ENCODE results near the gene TDRD10.
A peak's percentile ranks its signal among the peaks of the same experiment; 100 is the strongest.

The TDRD10 gene

GRCh38 chr1:154547105-154547732, 45.2 kb downstream of the TDRD10 start:
- no peak overlapping the region for H3K4me3 ChIP-seq (ENCODE audit: low read depth, low read length)
- DNase-seq (ENCODE audit: low read depth) = no peak

GRCh38 chr1:154548028-154548427, 46.0 kb downstream of the TDRD10 start:
- H3K4me3 ChIP-seq (ENCODE audit: low read depth, low read length) = no peak overlapping the region
- no peak for DNase-seq (ENCODE audit: low read depth)

GRCh38 chr1:154549202-154549770, 47.3 kb downstream of the TDRD10 start:
- no peak overlapping the region for H3K4me3 ChIP-seq (ENCODE audit: low read depth, low read length)
- DNase-seq (ENCODE audit: low read depth) = no peak

- no peak overlapping the region for H3K4me3 ChIP-seq (ENCODE audit: low read depth, low read length)
- DNase-seq (ENCODE audit: low read depth) = no peak
Measured at GRCh38 chr1:154550070-154550469, 48.1 kb downstream of the TDRD10 start.

- DNase-seq (ENCODE audit: low read depth) = no peak
- no peak overlapping the region for H3K4me3 ChIP-seq (ENCODE audit: low read depth, low read length)
Measured at GRCh38 chr1:154550657-154551056, 48.6 kb downstream of the TDRD10 start.

GRCh38 chr1:154551474-154551873, 49.5 kb downstream of the TDRD10 start:
- no peak overlapping the region for H3K4me3 ChIP-seq (ENCODE audit: low read depth, low read length)
- no peak for DNase-seq (ENCODE audit: low read depth)

GRCh38 chr1:154552036-154552435, 50.0 kb downstream of the TDRD10 start:
- H3K4me3 ChIP-seq (ENCODE audit: low read depth, low read length) = no peak overlapping the region

GRCh38 chr1:154553056-154554030, 51.3 kb downstream of the TDRD10 start:
- no peak for DNase-seq (ENCODE audit: low read depth)
- H3K4me3 ChIP-seq (ENCODE audit: low read depth, low read length) = no peak overlapping the region

More at GRCh38 chr1:154552036-154552435, 50.0 kb downstream of the TDRD10 start:
- no peak for DNase-seq (ENCODE audit: low read depth)

GRCh38 chr1:154556422-154556821, 54.4 kb downstream of the TDRD10 start:
- DNase-seq (ENCODE audit: low read depth) = no peak
- H3K4me3 ChIP-seq (ENCODE audit: low read depth, low read length) = peak overlapping the region; percentile 85

GRCh38 chr1:154557248-154557938, 55.4 kb downstream of the TDRD10 start:
- DNase-seq (ENCODE audit: low read depth) = no peak
- peak overlapping the region; percentile 85 for H3K4me3 ChIP-seq (ENCODE audit: low read depth, low read length)

- H3K4me3 ChIP-seq (ENCODE audit: low read depth, low read length) = peak within 1 kb of the TSS; percentile 85
- no peak for DNase-seq (ENCODE audit: low read depth)
Measured at GRCh38 chr1:154557939-154558719, 56.1 kb downstream of the TDRD10 start, which contains the start of gene UBE2Q1. Gene UBE2Q1 (minus strand): TSS chr1:154558662. CDS start chr1:154558553, 109 bp downstream.

- peak overlapping the region; percentile 85 for H3K4me3 ChIP-seq (ENCODE audit: low read depth, low read length)
- DNase-seq (ENCODE audit: low read depth) = peak; percentile 97
Measured at GRCh38 chr1:154558720-154559465, 56.9 kb downstream of the TDRD10 start.

- H3K4me3 ChIP-seq (ENCODE audit: low read depth, low read length) = peak overlapping the region; percentile 85
- peak; percentile 64 for DNase-seq (ENCODE audit: low read depth)
Measured at GRCh38 chr1:154559466-154560044, 57.5 kb downstream of the TDRD10 start.

- H3K4me3 ChIP-seq (ENCODE audit: low read depth, low read length) = no peak overlapping the region
- DNase-seq (ENCODE audit: low read depth) = no peak
Measured at GRCh38 chr1:154565876-154566275, 63.9 kb downstream of the TDRD10 start.

- peak within 1 kb of the TSS; percentile 31 for H3K4me3 ChIP-seq (ENCODE audit: low read depth, low read length)
- DNase-seq (ENCODE audit: low read depth) = no peak
Measured at GRCh38 chr1:154567386-154568156, 65.6 kb downstream of the TDRD10 start, which contains the start of gene CHRNB2. Gene CHRNB2 (plus strand): TSS chr1:154567778. CDS start chr1:154568045, 267 bp downstream.

- H3K4me3 ChIP-seq (ENCODE audit: low read depth, low read length) = peak overlapping the region; percentile 31
- DNase-seq (ENCODE audit: low read depth) = no peak
Measured at GRCh38 chr1:154568157-154568815, 66.3 kb downstream of the TDRD10 start.

Measured in skeletal muscle cell (primary cell).